HG02571 (cell line): ENCODE results near the gene SNAI3.

Source experiments
- ATAC-seq: cut with Tn5 transposase; IDR thresholded peaks from one replicate; pipeline ENCODE4 v1.9.1; 2021; ENCODE audit warnings: mild to moderate bottlenecking, moderate library complexity; ENCODE audit not compliant: unreplicated experiment

The SNAI3 gene

GRCh38 chr16:88691924-88692560 lies 5.7 kb upstream of the SNAI3 start:
- ATAC-seq: no peak

GRCh38 chr16:88691129-88691813 lies 5.0 kb upstream of the SNAI3 start:
- ATAC-seq: no peak

- no peak for ATAC-seq
These were observed 4.2 kb upstream of the SNAI3 start for GRCh38 chr16:88690341-88691128.

- no peak for ATAC-seq
These were observed 1.9 kb upstream of the SNAI3 start for GRCh38 chr16:88688013-88688778.

GRCh38 chr16:88687676-88688012 lies 1.3 kb upstream of the SNAI3 start:
- ATAC-seq: no peak

GRCh38 chr16:88687254-88687576 lies 908 bp upstream of the SNAI3 start:
- no peak for ATAC-seq

GRCh38 chr16:88686062-88686438 lies 257 bp downstream of the SNAI3 start:
- ATAC-seq: peak; percentile 17

GRCh38 chr16:88685156-88686061 lies 898 bp downstream of the SNAI3 start:
- ATAC-seq: no peak

GRCh38 chr16:88684569-88685155 lies 1.6 kb downstream of the SNAI3 start:
- ATAC-seq: no peak

GRCh38 chr16:88681709-88682451 lies 4.4 kb downstream of the SNAI3 start:
- ATAC-seq: peak; percentile 48

- no peak for ATAC-seq
These were observed 5.1 kb downstream of the SNAI3 start for GRCh38 chr16:88681084-88681680.

- no peak for ATAC-seq
These were observed 5.7 kb downstream of the SNAI3 start for GRCh38 chr16:88680554-88681083.

GRCh38 chr16:88678224-88678979 lies 7.9 kb downstream of the SNAI3 start:
- no peak for ATAC-seq

- no peak for ATAC-seq
These were observed 8.6 kb downstream of the SNAI3 start for GRCh38 chr16:88677721-88678120.

- no peak for ATAC-seq
These were observed 9.6 kb downstream of the SNAI3 start for GRCh38 chr16:88676502-88677242.

- no peak for ATAC-seq
These were observed 12.5 kb downstream of the SNAI3 start for GRCh38 chr16:88673716-88674379.

GRCh38 chr16:88672776-88673175 lies 13.5 kb downstream of the SNAI3 start:
- ATAC-seq: no peak
